DOHH2 (cell line): ENCODE results near the gene PCDH9.

Experiments used
- H3F3A ChIP-seq: fragments of 200-600 bp; sonication (generic), shearing (Covaris generic); 2 replicates; pipeline ENCODE4 v1.6.0; 2016; ENCODE audit warnings: antibody characterized with exemption, mild to moderate bottlenecking; ENCODE audit not compliant: control insufficient read depth, insufficient read depth
- H3K27ac ChIP-seq: fragments of 200-600 bp; sonication (generic); 2 replicates; pipeline ENCODE4 v1.5.1; 2014; ENCODE audit warnings: low read depth, mild to moderate bottlenecking, low read length, moderate library complexity
- H3K27me3 ChIP-seq: fragments of 200-600 bp; sonication (generic); 2 replicates; pipeline ENCODE4 v1.6.1; 2014; ENCODE audit warnings: mild to moderate bottlenecking, low read length, mixed read lengths; ENCODE audit not compliant: control insufficient read depth
- H3K36me3 ChIP-seq: fragments of 200-600 bp; sonication (generic); 2 replicates; pipeline ENCODE4 v1.6.1; 2014; ENCODE audit warnings: mild to moderate bottlenecking, low read length, moderate library complexity, mixed read lengths; ENCODE audit not compliant: control insufficient read depth
- H3K4me1 ChIP-seq: fragments of 200-600 bp; sonication (generic); 2 replicates; pipeline ENCODE4 v1.6.1; 2014; ENCODE audit warnings: mild to moderate bottlenecking, low read length, mixed read lengths; ENCODE audit not compliant: control insufficient read depth
- H3K4me2 ChIP-seq: fragments of 200-600 bp; sonication (generic); 2 replicates; pipeline ENCODE4 v1.6.0; 2014; ENCODE audit warnings: mild to moderate bottlenecking, low read length, moderate library complexity
- H3K4me3 ChIP-seq: fragments of 200-600 bp; sonication (generic); 2 replicates; pipeline ENCODE4 v1.5.1; 2014; ENCODE audit warnings: mild to moderate bottlenecking, low read length, mixed read lengths
- H3K79me2 ChIP-seq: fragments of 200-600 bp; sonication (generic); 2 replicates; pipeline ENCODE4 v1.6.1; 2014; ENCODE audit warnings: mild to moderate bottlenecking, low read length, mixed read lengths; ENCODE audit not compliant: control insufficient read depth
- H3K9me2 ChIP-seq: fragments of 200-600 bp; sonication (generic); replicated peaks from 2 replicates; pipeline ENCODE4 v1.6.1; 2014; ENCODE audit warnings: mild to moderate bottlenecking, low read length, mixed read lengths; ENCODE audit not compliant: control insufficient read depth
- H3K9me3 ChIP-seq: fragments of 200-600 bp; sonication (generic); 2 replicates; pipeline ENCODE4 v1.6.1; 2014; ENCODE audit warnings: antibody characterized with exemption, low read length, mixed read lengths; ENCODE audit not compliant: control insufficient read depth, insufficient read depth
- H4K20me1 ChIP-seq: fragments of 200-600 bp; sonication (generic); 2 replicates; pipeline ENCODE4 v1.6.0; 2014; ENCODE audit warnings: low read depth, mild to moderate bottlenecking, antibody characterized with exemption, low read length, moderate library complexity; ENCODE audit not compliant: control insufficient read depth, insufficient read depth
- CTCF ChIP-seq: fragments of 200-600 bp; sonication (generic); IDR thresholded peaks from one replicate; pipeline ENCODE4 v1.5.1; 2014; ENCODE audit warnings: antibody characterized with exemption, mild to moderate bottlenecking, low read depth, low read length; ENCODE audit not compliant: poor library complexity, severe bottlenecking
- EZH2phosphoT487 ChIP-seq: fragments of 200-600 bp; sonication (generic); IDR thresholded peaks from 2 replicates; pipeline ENCODE4 v1.6.1; 2017; ENCODE audit warnings: borderline replicate concordance, mild to moderate bottlenecking, antibody characterized with exemption, low read length, moderate library complexity, mixed read lengths

The PCDH9 gene

GRCh38 chr13:66950666-66951065 lies 279.5 kb downstream of the PCDH9 start:
- H3K9me3 ChIP-seq: no peaks in the 10 kb centered on the region
- H3K36me3 ChIP-seq: no peaks in the 10 kb centered on the region
- H3K4me2 ChIP-seq: no peak overlapping the region
- H3K27ac ChIP-seq: no peak overlapping the region
- H3K27me3 ChIP-seq: no peaks in the 10 kb centered on the region
- no peaks in the 10 kb centered on the region for H3F3A ChIP-seq
- H3K4me1 ChIP-seq: no peaks in the 10 kb centered on the region
- H3K79me2 ChIP-seq: no peaks in the 10 kb centered on the region
- no peak overlapping the region for H3K4me3 ChIP-seq
- TF ChIP-seq CTCF (no peak), EZH2phosphoT487 (no peak)
- no peaks in the 10 kb centered on the region for H3K9me2 ChIP-seq
- H4K20me1 ChIP-seq: no peaks in the 10 kb centered on the region

GRCh38 chr13:66948910-66949309 lies 281.2 kb downstream of the PCDH9 start:
- no peak overlapping the region for H3K4me2 ChIP-seq
- H3K9me2 ChIP-seq: no peaks in the 10 kb centered on the region
- H3K4me1 ChIP-seq: no peaks in the 10 kb centered on the region
- H3K27ac ChIP-seq: no peak overlapping the region
- TF ChIP-seq EZH2phosphoT487: no peak
- TF ChIP-seq CTCF: no peak
- no peaks in the 10 kb centered on the region for H3F3A ChIP-seq
- no peak overlapping the region for H3K4me3 ChIP-seq
- H3K9me3 ChIP-seq: no peaks in the 10 kb centered on the region
- no peaks in the 10 kb centered on the region for H3K27me3 ChIP-seq
- no peaks in the 10 kb centered on the region for H3K79me2 ChIP-seq
- no peaks in the 10 kb centered on the region for H3K36me3 ChIP-seq
- no peaks in the 10 kb centered on the region for H4K20me1 ChIP-seq

- no peaks in the 10 kb centered on the region for H3F3A ChIP-seq
- no peaks in the 10 kb centered on the region for H3K79me2 ChIP-seq
- H3K9me3 ChIP-seq: no peaks in the 10 kb centered on the region
- H3K4me1 ChIP-seq: no peaks in the 10 kb centered on the region
- no peak overlapping the region for H3K27ac ChIP-seq
- no peak overlapping the region for H3K4me3 ChIP-seq
- H3K4me2 ChIP-seq: no peak overlapping the region
- no peak for TF ChIP-seq EZH2phosphoT487
- TF ChIP-seq CTCF: no peak
- H3K36me3 ChIP-seq: no peaks in the 10 kb centered on the region
- H3K27me3 ChIP-seq: no peaks in the 10 kb centered on the region
- no peaks in the 10 kb centered on the region for H4K20me1 ChIP-seq
- H3K9me2 ChIP-seq: no peaks in the 10 kb centered on the region
Observed at GRCh38 chr13:66943530-66943929, 286.6 kb downstream of the PCDH9 start.

- Histone ChIP-seq H3K4me3 (no peak overlapping the region), H3F3A (no peaks in the 10 kb centered on the region), H3K79me2 (no peaks in the 10 kb centered on the region), H3K9me2 (no peaks in the 10 kb centered on the region), H3K27ac (no peak overlapping the region), H3K27me3 (no peaks in the 10 kb centered on the region), H4K20me1 (no peaks in the 10 kb centered on the region), H3K36me3 (no peaks in the 10 kb centered on the region), H3K4me2 (no peak overlapping the region), H3K9me3 (no peaks in the 10 kb centered on the region), H3K4me1 (no peaks in the 10 kb centered on the region)
- TF ChIP-seq EZH2phosphoT487 (no peak), CTCF (no peak)
Observed at GRCh38 chr13:66940113-66940512, 290.0 kb downstream of the PCDH9 start.
